ENCODE data around the gene SLC29A3. TPM values are rescaled to one million over a fixed set of nuclear protein-coding genes. Genes with fewer than 3 reads are reported as not detected.
A peak's percentile ranks its signal among the peaks of the same experiment; 100 is the strongest.

Gene SLC29A3
- total RNA-seq, 1 experiment from 2014 or later: 9.2 TPM

GRCh38 chr10:71366690-71367089 lies 47.6 kb downstream of the SLC29A3 start:
- Mint-ChIP-seq H3K27ac (peak overlapping the region in 1 of 3 experiments; percentile 33; a peak in 2 of 7 replicates), H3K27me3 (ENCODE audit: low read depth) (peaks cover 1% of the 10 kb centered on the region; the same call in 1 of the 2 replicates), H3K4me3 (no peak overlapping the region), H3K36me3 (ENCODE audit: insufficient read depth in 1 of 3, low read depth in 3 of 3) (peaks cover 7 to 14% (median 9%) of the 10 kb centered on the region in 3 experiments; a peak in 6 of 7 replicates), H3K9me3 (no peaks in the 10 kb centered on the region), H3K4me1 (peaks cover 6 to 11% of the 10 kb centered on the region in 2 experiments)
- Histone ChIP-seq H3K4ac (ENCODE audit: low read depth, low read length) (no peak overlapping the region), H2AFZ (ENCODE audit: low read length) (no peak overlapping the region), H4K5ac (ENCODE audit: insufficient read length, low read depth, low read length) (no peak overlapping the region), H3K79me2 (ENCODE audit: insufficient read depth, low read length) (no peaks in the 10 kb centered on the region), H2BK12ac (ENCODE audit: insufficient read length, low read depth, low read length) (no peak overlapping the region), H4K8ac (replicated peaks; ENCODE audit: insufficient read length, low read depth, low read length) (no peak overlapping the region), H3K56ac (ENCODE audit: insufficient read length, low read depth, low read length) (no peak overlapping the region), H3K14ac (ENCODE audit: insufficient read depth, low read length) (no peak overlapping the region), H2BK15ac (ENCODE audit: low read depth, low read length) (no peak overlapping the region), H2BK20ac (ENCODE audit: low read depth, low read length, poor library complexity, severe bottlenecking) (no peak overlapping the region), H3K79me1 (ENCODE audit: insufficient read depth, low read depth, low read length, poor library complexity, severe bottlenecking) (no peaks in the 10 kb centered on the region), H2AK5ac (ENCODE audit: insufficient read length, low read length) (no peak overlapping the region), H2BK5ac (ENCODE audit: insufficient read length, low read length) (no peak overlapping the region), H3T11ph (ENCODE audit: low read length) (no peak overlapping the region), H3K18ac (ENCODE audit: insufficient read length, low read depth, low read length) (no peak overlapping the region), H3K4me2 (ENCODE audit: insufficient read depth, insufficient read length, low read length) (no peak overlapping the region), H2BK120ac (ENCODE audit: low read depth, low read length, poor library complexity, severe bottlenecking) (no peak overlapping the region), H3K4me1 (ENCODE audit: insufficient read depth, low read length) (no peaks in the 10 kb centered on the region), H3K9ac (ENCODE audit: extremely low read depth, insufficient read length, low read length) (no peak overlapping the region), H3K9me3 (ENCODE audit: control insufficient read depth, low read depth, low read length) (no peaks in the 10 kb centered on the region), H3K27me3 (ENCODE audit: insufficient read depth, low read length) (no peaks in the 10 kb centered on the region), H3K23me2 (ENCODE audit: insufficient read length, low read depth, low read length, poor library complexity, severe bottlenecking) (no peaks in the 10 kb centered on the region), H4K20me1 (ENCODE audit: control insufficient read depth, insufficient read depth, insufficient read length) (no peaks in the 10 kb centered on the region), H3K23ac (ENCODE audit: insufficient read length, low read depth, low read length) (no peak overlapping the region), H4K91ac (ENCODE audit: insufficient read length, low read depth, low read length) (no peak overlapping the region), H3K27ac (ENCODE audit: insufficient read length, low read depth, low read length) (no peak overlapping the region)
- WGBS (ENCODE audit: extremely low coverage, insufficient read length, low lambda C conversion rate): no CpG with 5 or more reads among the region's 8 CpGs
- no peak for DNase-seq
- TF ChIP-seq CTCF (conservative IDR thresholded peaks at IDR 0.05): no peak

Measured in H9 (cell line).